GM18499 (cell line): ENCODE measurements around the gene DNAH8.

Experiments used
- ATAC-seq: cut with Tn5 transposase; IDR thresholded peaks from one replicate; pipeline ENCODE4 v1.9.1; 2021; ENCODE audit warnings: moderate number of reproducible peaks; ENCODE audit not compliant: insufficient read depth, unreplicated experiment

Gene DNAH8

GRCh38 chr6:39060467-39061160 lies 345.5 kb downstream of the DNAH8 start:
- ATAC-seq = no peak

GRCh38 chr6:39061182-39061581 lies 346.1 kb downstream of the DNAH8 start:
- ATAC-seq = no peak

DNA sequence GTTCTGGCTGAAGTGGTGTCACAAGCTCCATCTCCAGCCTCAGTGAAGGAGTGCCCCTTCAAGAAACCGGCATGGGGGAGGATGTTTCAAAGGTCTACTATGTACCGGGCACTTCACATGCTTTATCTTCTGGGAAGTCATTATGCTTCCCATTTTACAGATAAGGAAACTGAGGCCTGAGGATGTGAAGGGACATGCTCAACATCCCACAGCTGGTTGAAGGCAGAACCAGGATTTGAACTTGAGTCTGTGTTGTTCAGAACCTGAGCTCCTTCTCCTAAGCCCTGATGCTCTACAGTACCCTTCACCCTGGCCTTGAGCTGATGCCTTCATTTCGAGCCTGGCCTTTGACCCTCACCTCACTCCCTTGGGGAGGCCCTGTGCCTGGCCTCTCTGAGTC lies 346.5 kb downstream of the DNAH8 start:
- no peak for ATAC-seq

DNA sequence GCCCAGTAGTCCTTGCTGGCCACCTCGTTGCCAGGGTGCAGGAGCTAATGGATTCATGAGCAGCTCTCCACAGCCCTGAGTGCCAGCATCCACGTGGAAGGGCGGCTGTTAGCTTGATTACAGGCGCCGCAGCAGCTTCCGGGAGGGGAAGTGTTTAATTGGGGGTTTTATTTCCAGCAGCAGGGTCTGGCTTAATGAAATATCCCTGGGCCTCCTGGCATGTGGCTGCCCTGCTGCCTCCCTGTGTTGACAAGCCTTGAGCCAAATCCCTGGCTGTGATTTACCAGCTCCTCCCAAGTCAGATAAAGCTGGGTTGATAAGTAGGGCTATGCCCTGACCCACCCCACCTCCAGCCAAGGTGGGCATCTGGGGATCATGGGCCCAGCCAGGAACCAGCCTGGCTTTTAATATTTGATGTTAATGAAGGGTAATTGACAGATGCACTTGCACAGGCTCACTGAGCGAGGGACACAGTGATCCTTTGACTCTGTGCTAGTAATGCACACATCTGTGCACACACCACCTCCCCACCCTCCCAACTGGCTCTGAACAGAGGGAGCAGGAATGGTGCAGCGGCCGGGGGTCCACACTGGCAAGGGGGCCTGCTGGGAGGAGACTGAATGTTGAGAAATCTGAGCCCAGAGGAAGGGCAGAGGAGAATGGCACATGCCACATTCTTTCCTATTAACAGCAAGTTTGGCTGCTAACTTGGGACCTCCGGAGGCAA lies 347.1 kb downstream of the DNAH8 start:
- no peak for ATAC-seq

GRCh38 chr6:39063526-39063925 lies 348.4 kb downstream of the DNAH8 start:
- ATAC-seq = no peak

GRCh38 chr6:39065561-39065960 lies 350.4 kb downstream of the DNAH8 start:
- no peak for ATAC-seq

GRCh38 chr6:39068391-39068790 lies 353.3 kb downstream of the DNAH8 start:
- ATAC-seq = no peak

DNA sequence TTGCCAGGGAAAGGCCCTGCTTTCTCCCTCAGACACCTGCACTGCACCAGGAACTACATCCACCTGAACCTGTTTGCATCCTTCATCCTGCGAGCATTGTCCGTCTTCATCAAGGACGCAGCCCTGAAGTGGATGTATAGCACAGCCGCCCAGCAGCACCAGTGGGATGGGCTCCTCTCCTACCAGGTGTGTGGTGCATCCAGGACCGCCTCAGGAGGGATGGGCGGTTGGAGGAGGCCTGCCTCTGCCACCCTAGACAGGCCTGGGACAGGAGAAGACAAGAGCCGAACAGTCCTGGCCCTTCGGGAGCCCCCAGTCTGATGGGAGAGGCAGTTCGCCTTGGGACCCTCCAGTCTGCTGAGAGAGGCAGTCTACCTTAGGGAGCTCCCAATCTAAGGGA lies 357.7 kb downstream of the DNAH8 start:
- no peak for ATAC-seq

- ATAC-seq = no peak
These were observed 358.6 kb downstream of the DNAH8 start for GRCh38 chr6:39073471-39074355.

DNA sequence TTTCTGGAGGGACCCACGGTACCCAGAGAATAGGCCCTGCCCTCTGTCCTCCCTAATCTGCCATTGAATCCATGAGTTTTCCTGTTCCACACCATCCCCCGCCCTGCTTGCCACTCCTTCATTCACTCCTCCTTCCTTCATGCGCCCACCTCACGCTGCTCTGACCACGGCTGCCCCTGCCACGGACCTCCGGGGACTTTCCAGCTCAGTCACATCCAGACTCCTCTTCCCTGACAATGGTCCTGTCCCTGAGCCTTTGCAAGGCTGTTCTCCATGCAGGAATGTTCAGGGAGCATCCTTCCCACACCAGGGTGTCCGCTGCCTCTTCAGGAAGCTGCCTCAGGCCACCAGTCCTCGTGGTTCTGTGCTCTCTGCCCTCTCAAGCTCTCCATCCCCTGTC lies 359.4 kb downstream of the DNAH8 start:
- no peak for ATAC-seq

- no peak for ATAC-seq
These were observed 360.0 kb downstream of the DNAH8 start for GRCh38 chr6:39075010-39075686.

GRCh38 chr6:39075807-39076622 lies 360.9 kb downstream of the DNAH8 start:
- no peak for ATAC-seq

GRCh38 chr6:39076623-39077535 lies 361.8 kb downstream of the DNAH8 start:
- ATAC-seq = no peak

DNA sequence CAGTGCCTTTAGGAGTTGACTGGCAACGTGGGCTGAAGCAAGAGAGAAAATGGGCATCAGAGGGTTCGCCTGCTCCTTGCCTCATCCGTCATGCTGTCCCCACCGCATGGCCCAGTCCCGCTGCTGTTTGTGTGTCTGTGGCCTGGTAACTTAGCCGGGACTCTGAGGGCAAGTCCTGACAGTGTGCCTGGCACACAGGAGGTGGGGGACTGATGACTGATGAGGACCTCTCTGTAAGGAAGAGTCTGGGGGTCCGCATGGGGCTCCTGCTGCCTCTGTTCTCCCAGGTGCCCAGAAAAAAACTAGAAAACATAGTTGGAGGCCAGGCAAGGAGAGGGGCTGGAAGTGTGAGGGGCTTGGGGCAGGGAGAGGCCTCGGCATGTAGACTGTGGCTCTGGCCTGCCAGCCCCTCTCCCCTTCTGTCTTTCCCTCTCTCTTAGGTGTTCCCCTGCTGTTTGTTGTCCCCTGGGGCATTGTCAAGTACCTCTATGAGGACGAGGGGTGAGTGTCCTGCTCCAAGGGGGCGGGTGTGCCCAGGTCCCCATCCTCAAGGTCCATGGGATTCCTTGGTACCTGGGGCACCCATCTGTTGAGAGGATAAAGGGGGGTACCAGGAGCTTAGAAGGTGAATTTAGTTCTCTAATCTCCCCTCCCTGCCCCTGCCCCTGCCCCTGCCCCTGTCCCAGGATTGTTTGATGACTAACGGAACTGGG lies 362.9 kb downstream of the DNAH8 start:
- ATAC-seq = no peak

- no peak for ATAC-seq
These were observed 363.6 kb downstream of the DNAH8 start for GRCh38 chr6:39078695-39079094.

GRCh38 chr6:39079197-39080125 lies 364.4 kb downstream of the DNAH8 start:
- no peak for ATAC-seq
